22Rv1 (cell line): ENCODE measurements around the gene TOPBP1.

Experiments used
- H3K27ac ChIP-seq: fragments of 450-650 bp; 2 replicates; pipeline ENCODE4 v1.5.1; 2017
- ZFX ChIP-seq: fragments of 450-650 bp; IDR thresholded peaks from 2 replicates; pipeline ENCODE4 v1.6.1; 2017; ENCODE audit warnings: antibody characterized with exemption, borderline replicate concordance
- TF ChIP-seq, protein P1 (sequence below): fragments of 450-650 bp; IDR thresholded peaks from 2 replicates; pipeline ENCODE4 v1.5.1; 2017; ENCODE audit warnings: mild to moderate bottlenecking

TOPBP1 gene

DNA sequence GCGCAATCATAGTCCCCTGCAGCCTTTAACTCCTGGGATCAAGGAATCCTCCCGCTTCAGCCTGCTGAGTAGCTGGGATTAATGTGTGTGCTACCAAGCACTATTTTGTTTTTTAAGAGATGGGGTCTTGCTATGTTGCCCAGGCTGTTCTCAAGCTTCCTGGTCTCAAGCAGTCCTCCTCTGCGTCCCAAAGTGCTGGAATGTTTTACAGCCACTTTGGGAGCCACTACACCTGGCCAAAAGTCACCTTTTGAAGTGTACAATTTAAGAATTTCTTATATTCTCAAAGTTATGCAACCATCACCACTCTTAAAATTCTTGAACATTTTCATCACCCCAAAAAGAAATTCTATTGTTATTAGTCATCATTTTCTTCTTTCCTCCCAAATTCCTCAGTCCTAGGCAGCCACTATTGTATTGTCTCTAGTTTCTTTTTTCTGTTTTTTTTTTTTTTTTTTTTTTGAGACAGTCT lies 70.4 kb downstream of the TOPBP1 start:
- H3K27ac ChIP-seq, result 0 out of 2 replicates have a peak overlapping the region, but pooled peaks have one; percentile 0
- TF ChIP-seq, protein P1, sequence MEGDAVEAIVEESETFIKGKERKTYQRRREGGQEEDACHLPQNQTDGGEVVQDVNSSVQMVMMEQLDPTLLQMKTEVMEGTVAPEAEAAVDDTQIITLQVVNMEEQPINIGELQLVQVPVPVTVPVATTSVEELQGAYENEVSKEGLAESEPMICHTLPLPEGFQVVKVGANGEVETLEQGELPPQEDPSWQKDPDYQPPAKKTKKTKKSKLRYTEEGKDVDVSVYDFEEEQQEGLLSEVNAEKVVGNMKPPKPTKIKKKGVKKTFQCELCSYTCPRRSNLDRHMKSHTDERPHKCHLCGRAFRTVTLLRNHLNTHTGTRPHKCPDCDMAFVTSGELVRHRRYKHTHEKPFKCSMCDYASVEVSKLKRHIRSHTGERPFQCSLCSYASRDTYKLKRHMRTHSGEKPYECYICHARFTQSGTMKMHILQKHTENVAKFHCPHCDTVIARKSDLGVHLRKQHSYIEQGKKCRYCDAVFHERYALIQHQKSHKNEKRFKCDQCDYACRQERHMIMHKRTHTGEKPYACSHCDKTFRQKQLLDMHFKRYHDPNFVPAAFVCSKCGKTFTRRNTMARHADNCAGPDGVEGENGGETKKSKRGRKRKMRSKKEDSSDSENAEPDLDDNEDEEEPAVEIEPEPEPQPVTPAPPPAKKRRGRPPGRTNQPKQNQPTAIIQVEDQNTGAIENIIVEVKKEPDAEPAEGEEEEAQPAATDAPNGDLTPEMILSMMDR, result no peak
- TF ChIP-seq ZFX, result no peak

DNA sequence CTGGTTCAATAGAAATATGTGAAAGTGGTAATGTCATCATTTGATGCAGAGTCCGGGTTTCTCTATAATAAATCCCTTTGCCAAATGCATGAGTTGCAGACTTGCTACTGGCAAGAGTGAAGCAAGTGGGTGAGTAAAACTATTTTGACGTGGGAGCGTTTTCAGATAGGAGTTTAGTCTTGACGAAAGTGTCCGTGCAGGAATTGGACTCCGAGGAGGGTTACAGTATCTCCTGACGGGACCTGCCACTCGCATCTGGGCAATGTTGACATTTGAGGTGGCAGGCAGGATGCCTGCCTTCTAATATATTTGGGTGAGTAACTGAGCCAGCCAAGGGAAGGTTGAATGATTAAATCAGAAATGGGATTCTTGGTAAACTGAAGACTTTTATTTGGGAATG lies 72.2 kb downstream of the TOPBP1 start:
- TF ChIP-seq, protein P1, result no peak
- no peak for TF ChIP-seq ZFX
- no peak overlapping the region; the same call in 1 of the 2 replicates for H3K27ac ChIP-seq

DNA sequence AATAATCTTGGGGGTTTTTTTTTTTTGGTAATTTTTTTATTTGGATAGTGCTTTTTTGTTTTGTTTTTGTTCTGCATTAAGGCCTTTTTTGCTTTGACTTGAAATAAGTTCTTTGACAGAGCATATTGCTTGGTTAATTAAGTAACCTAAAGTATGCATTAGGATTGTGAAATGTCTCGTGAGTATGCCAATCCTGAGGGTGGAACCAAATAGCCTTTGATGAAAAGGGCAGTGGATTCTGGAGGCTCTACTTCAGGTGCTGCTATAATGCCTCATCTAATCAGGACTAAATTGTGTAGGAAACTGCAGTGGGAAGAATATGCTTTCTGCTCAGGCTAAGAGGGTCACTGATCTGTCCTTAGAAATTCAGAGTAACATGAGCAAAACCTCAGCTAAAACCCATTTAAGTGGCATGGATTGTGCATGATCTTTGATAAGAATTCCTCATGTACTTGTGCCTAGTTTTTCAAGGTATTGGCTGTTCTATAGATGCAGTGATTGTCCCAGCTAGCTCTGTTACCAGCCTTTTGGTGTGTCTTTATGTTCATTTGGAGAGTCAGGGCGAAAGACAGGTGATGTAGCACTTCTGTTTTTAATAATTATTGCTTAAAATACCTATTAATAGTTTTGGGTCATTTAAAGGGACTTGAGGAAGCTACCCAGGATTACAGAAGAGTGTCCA lies 72.8 kb downstream of the TOPBP1 start:
- no peak for TF ChIP-seq ZFX
- TF ChIP-seq, protein P1, result no peak
- no peak overlapping the region; the same call in 1 of the 2 replicates for H3K27ac ChIP-seq

DNA sequence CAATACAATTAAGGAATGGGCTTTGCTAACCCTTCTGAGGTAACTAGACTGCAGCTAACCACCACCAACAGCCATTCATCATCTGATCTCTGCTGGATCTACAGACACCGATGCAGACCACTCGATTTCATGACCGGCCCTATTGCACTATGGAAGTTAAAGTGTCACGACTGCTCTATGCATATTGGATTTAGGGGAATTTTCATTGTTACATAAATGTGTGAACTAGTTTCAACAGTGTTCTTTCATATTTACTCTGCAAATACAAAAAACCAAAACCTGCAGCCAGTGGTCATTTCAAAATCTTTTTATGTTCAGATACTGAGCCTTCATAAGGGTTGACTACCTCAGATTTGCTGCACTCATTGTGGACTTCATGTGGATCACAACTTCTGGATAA lies 73.7 kb downstream of the TOPBP1 start:
- H3K27ac ChIP-seq, result no peak overlapping the region
- TF ChIP-seq ZFX, result no peak
- TF ChIP-seq, protein P1, result no peak

DNA sequence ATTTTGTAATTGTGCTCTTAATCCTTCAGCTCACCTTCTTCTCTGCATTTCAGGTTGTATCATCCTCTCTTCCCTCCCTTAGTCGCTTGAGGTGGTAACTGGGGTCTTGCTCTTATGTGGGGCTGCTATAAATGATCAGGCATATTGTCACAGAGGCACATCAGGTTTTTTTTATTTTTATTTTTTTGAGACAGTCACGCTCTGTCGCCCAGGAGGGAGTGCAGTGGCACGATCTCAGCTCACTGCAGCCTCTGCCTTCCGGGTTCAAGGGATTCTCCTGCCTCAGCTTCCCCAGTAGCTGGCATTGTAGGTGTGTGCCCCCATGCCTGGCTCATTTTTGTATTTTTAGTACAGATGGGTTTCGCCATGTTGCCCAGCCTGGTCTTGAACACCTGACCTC lies 78.3 kb downstream of the TOPBP1 start:
- no peak for TF ChIP-seq ZFX
- TF ChIP-seq, protein P1, result no peak
- H3K27ac ChIP-seq, result no peak overlapping the region

DNA sequence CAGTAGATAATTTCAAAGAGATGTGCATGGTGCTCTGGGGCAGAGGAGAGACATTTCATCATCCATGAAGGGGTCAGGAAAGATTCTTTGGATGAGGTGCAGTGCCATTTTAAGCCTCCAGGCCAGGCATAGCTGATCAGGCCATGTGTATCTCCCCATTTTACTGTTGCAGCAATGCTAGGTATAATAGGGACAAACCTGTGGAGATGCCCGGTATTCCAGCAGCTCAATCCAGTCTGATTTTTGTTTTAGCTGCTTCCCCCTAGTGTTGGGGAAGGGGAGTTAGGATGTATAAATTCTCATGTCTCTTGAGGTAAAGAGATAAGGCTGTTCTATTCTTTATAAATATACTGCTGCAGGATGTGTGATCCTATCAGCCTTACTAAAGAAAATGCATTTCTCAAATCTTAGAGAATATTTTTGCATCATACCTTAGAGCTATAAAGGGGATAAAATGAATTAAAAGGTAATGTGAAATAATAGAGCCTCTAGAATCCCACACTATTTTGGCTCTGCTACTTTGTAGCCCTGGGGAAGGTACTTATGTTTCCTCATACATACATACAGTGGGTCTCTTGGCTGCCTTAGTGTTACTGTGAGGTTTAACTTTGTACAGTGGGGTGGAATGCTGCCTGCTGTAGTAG lies 83.1 kb downstream of the TOPBP1 start:
- H3K27ac ChIP-seq, result peak overlapping the region; percentile 18
- TF ChIP-seq, protein P1, result peak; percentile 72
- TF ChIP-seq ZFX, result no peak

- H3K27ac ChIP-seq, result no peak overlapping the region
- TF ChIP-seq, protein P1, result no peak
- TF ChIP-seq ZFX, result no peak
These were observed 85.6 kb downstream of the TOPBP1 start for GRCh38 chr3:133576169-133576568.
